Liver (tissue), 9 donors: Measurements from ENCODE around the gene XIAP. TPM values are rescaled to one million over a fixed set of nuclear protein-coding genes. Genes with fewer than 3 reads are reported as not detected.

Experiments
- DNase-seq: peaks from one replicate; pipeline ENCODE4 v3.0.0-alpha.2; 2017; ENCODE audit warnings: low spot score
- H3K27ac ChIP-seq, 2 donors: one replicate each; pipeline ENCODE4 v1.7.0; 2013; ENCODE audit warnings: inconsistent platforms in 2 of 2, low read length in 2 of 2, control low read depth in 1 of 2, low read depth in 1 of 2, mild to moderate bottlenecking in 1 of 2
- H3K27me3 ChIP-seq, 4 donors: one replicate each; pipeline versions ENCODE4 v1.6.1 to v1.7.0; 2013; ENCODE audit warnings: low read length in 3 of 4, inconsistent platforms in 1 of 4, mild to moderate bottlenecking in 1 of 4, moderate library complexity in 1 of 4; ENCODE audit not compliant: control insufficient read depth in 4 of 4, insufficient read depth in 4 of 4
- H3K36me3 ChIP-seq, 4 donors: one replicate each; pipeline versions ENCODE4 v1.6.1 to v1.7.0; 2013; ENCODE audit warnings: low read length in 3 of 4, mild to moderate bottlenecking in 3 of 4, low read depth in 1 of 4, moderate library complexity in 1 of 4; ENCODE audit not compliant: control insufficient read depth in 4 of 4, insufficient read depth in 3 of 4
- H3K4me1 ChIP-seq, 4 donors: one replicate each; pipeline versions ENCODE4 v1.6.1 to v1.7.0; 2013; ENCODE audit warnings: low read length in 3 of 4, mild to moderate bottlenecking in 3 of 4, moderate library complexity in 1 of 4; ENCODE audit not compliant: control insufficient read depth in 4 of 4, insufficient read depth in 4 of 4
- H3K4me3 ChIP-seq, 3 donors: one replicate each; pipeline versions ENCODE4 v1.6.1 to v1.7.0; 2013; ENCODE audit warnings: low read length in 3 of 3, control low read depth in 1 of 3, low read depth in 1 of 3, mild to moderate bottlenecking in 1 of 3
- H3K9ac ChIP-seq, 2 donors: one replicate each; pipeline ENCODE4 v1.7.0; 2013; ENCODE audit warnings: low read length in 2 of 2, mild to moderate bottlenecking in 2 of 2, moderate library complexity in 2 of 2, control low read depth in 1 of 2, low read depth in 1 of 2
- H3K9me3 ChIP-seq, 4 donors: one replicate each; pipeline versions ENCODE4 v1.6.1 to v1.7.0; 2013; ENCODE audit warnings: low read length in 3 of 4; ENCODE audit not compliant: control insufficient read depth in 4 of 4
- EGR1 ChIP-seq, 2 donors: IDR thresholded peaks; 2 replicates each; pipeline ENCODE4 v1.6.1; 2016 to 2018; ENCODE audit warnings: antibody characterized with exemption in 2 of 2, low read depth in 2 of 2
- FOXA2 ChIP-seq: IDR thresholded peaks from 2 replicates; pipeline ENCODE4 v1.6.1; 2016; ENCODE audit warnings: antibody characterized with exemption
- HNF4A ChIP-seq, 2 donors: conservative IDR thresholded peaks; 2 replicates each; pipeline ENCODE4 v1.6.1; 2016; ENCODE audit warnings: antibody characterized with exemption in 2 of 2, mild to moderate bottlenecking in 2 of 2
- HNF4G ChIP-seq: IDR thresholded peaks from 2 replicates; pipeline ENCODE4 v1.6.1; 2016; ENCODE audit warnings: antibody characterized with exemption
- JUND ChIP-seq, 2 donors: IDR thresholded peaks; 2 replicates each; pipeline ENCODE4 v1.6.1; 2016; ENCODE audit warnings: antibody characterized with exemption in 2 of 2
- NR2F2 ChIP-seq: IDR thresholded peaks from 2 replicates; pipeline ENCODE4 v1.6.1; 2016; ENCODE audit warnings: antibody characterized with exemption
- RXRA ChIP-seq, 2 donors: IDR thresholded peaks; 2 replicates each; pipeline ENCODE4 v1.6.1; 2017 to 2018; ENCODE audit warnings: antibody characterized with exemption in 2 of 2, mild to moderate bottlenecking in 1 of 2
- SP1 ChIP-seq: IDR thresholded peaks from 2 replicates; pipeline ENCODE4 v1.6.1; 2018; ENCODE audit warnings: antibody characterized with exemption, mild to moderate bottlenecking
- TAF1 ChIP-seq: conservative IDR thresholded peaks from 2 replicates; pipeline ENCODE4 v1.6.1; 2016; ENCODE audit warnings: antibody characterized with exemption, mild to moderate bottlenecking
- YY1 ChIP-seq: IDR thresholded peaks from 2 replicates; pipeline ENCODE4 v1.6.1; 2016; ENCODE audit warnings: antibody characterized with exemption, mild to moderate bottlenecking
- whole genome bisulfite sequencing: extraction: QIAGEN DNeasy Blood & Tissue Kit; methylation state at CpG from one replicate; pipeline ENCODE4 v1.1.7; 2013; 5-methylcytosine and 5-hydroxymethylcytosine counted together
- polyA plus RNA-seq, 2 donors: library from polyadenylated mRNA; stranded (reverse) in 1 of 2; unstranded in 1 of 2; fragments of 200-250 nt in 1 of 2; fragments of >200 nt in 1 of 2; fragmentation: Nextera tagmentation in 1 of 2; extraction: Ambion mirVana in 1 of 2; gene quantifications; one replicate each; pipeline versions ENCODE4 v1.2.1 to v1.2.3, GENCODE V29; 2013 to 2015
- total RNA-seq, 2 donors: library from RNA; depleted of rRNA; stranded (reverse); fragments of >200 nt; gene quantifications; one replicate each; pipeline ENCODE4 v1.2.3, GENCODE V29; 2014
- TF ChIP-seq, protein P1 (sequence below): IDR thresholded peaks from 2 replicates; pipeline ENCODE4 v1.6.1; 2016; ENCODE audit warnings: antibody characterized with exemption
- TF ChIP-seq, protein P2 (sequence below): fragments of 150-350 bp; IDR thresholded peaks from 2 replicates; pipeline ENCODE4 v1.5.1; 2017; ENCODE audit warnings: improper control_type of control experiment, low read depth, low read length; ENCODE audit not compliant: missing input control
- TF ChIP-seq, protein P3 (sequence below): IDR thresholded peaks from 2 replicates; pipeline ENCODE4 v1.6.1; 2016; ENCODE audit warnings: antibody characterized with exemption
- TF ChIP-seq, protein P4 (sequence below): IDR thresholded peaks from 2 replicates; pipeline ENCODE4 v1.6.1; 2016; ENCODE audit warnings: antibody characterized with exemption
- TF ChIP-seq, protein P5 (sequence below): IDR thresholded peaks from 2 replicates; pipeline ENCODE4 v1.6.1; 2016; ENCODE audit warnings: antibody characterized with exemption, mild to moderate bottlenecking
- donor health status: healthy.
- donor health status: healthy.
- donor health status: healthy.
- donor health status: healthy.
- donor health status: healthy.

Gene XIAP
- total and polyA plus RNA-seq, 4 donors, result 7.8 to 22.8 (median 15.6) TPM

DNA sequence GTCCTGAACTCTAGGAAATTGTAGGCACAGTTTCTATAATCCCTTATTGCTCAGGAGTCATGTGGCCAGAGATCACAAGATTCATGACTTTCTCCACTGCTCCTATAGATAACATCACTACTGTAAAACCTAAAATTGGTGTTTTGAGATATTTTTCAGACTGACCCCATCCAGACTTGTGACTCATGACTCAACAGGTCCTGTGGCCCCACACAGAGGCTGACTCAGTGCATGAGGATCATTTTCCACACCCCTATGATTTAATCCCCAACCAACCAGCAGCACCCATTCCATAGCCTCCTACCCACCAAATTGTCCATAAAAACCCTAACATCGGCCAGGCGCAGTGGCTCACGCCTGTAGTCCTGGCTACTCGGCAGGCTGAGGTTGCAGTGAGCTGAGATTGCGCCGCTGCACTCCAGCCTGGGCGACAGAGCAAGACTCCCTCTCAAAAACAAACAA is 13.2 kb upstream of the XIAP start:
- H3K36me3 ChIP-seq, result no peaks in the 10 kb centered on the region
- no peak overlapping the region for H3K4me3 ChIP-seq
- DNase-seq, result no peak
- TF ChIP-seq, protein P1, sequence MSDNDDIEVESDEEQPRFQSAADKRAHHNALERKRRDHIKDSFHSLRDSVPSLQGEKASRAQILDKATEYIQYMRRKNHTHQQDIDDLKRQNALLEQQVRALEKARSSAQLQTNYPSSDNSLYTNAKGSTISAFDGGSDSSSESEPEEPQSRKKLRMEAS, result no peak
- TF ChIP-seq RXRA (IDR thresholded peaks at IDR 0.05) (no peak), EGR1 (IDR thresholded peaks at IDR 0.05; ENCODE audit: low read depth in 2 of 2) (no peak), HNF4A (conservative IDR thresholded peaks at IDR 0.05) (no peak), JUND (IDR thresholded peaks at IDR 0.05) (no peak), NR2F2 (no peak), HNF4G (no peak), YY1 (no peak), SP1 (no peak)
- TF ChIP-seq, protein P2, sequence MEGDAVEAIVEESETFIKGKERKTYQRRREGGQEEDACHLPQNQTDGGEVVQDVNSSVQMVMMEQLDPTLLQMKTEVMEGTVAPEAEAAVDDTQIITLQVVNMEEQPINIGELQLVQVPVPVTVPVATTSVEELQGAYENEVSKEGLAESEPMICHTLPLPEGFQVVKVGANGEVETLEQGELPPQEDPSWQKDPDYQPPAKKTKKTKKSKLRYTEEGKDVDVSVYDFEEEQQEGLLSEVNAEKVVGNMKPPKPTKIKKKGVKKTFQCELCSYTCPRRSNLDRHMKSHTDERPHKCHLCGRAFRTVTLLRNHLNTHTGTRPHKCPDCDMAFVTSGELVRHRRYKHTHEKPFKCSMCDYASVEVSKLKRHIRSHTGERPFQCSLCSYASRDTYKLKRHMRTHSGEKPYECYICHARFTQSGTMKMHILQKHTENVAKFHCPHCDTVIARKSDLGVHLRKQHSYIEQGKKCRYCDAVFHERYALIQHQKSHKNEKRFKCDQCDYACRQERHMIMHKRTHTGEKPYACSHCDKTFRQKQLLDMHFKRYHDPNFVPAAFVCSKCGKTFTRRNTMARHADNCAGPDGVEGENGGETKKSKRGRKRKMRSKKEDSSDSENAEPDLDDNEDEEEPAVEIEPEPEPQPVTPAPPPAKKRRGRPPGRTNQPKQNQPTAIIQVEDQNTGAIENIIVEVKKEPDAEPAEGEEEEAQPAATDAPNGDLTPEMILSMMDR, result no peak
- TF ChIP-seq, protein P3, sequence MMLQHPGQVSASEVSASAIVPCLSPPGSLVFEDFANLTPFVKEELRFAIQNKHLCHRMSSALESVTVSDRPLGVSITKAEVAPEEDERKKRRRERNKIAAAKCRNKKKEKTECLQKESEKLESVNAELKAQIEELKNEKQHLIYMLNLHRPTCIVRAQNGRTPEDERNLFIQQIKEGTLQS, result no peak
- TF ChIP-seq, protein P4, sequence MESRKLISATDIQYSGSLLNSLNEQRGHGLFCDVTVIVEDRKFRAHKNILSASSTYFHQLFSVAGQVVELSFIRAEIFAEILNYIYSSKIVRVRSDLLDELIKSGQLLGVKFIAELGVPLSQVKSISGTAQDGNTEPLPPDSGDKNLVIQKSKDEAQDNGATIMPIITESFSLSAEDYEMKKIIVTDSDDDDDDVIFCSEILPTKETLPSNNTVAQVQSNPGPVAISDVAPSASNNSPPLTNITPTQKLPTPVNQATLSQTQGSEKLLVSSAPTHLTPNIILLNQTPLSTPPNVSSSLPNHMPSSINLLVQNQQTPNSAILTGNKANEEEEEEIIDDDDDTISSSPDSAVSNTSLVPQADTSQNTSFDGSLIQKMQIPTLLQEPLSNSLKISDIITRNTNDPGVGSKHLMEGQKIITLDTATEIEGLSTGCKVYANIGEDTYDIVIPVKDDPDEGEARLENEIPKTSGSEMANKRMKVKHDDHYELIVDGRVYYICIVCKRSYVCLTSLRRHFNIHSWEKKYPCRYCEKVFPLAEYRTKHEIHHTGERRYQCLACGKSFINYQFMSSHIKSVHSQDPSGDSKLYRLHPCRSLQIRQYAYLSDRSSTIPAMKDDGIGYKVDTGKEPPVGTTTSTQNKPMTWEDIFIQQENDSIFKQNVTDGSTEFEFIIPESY, result no peak
- no peak overlapping the region for H3K9ac ChIP-seq
- H3K4me1 ChIP-seq, result no peaks in the 10 kb centered on the region
- WGBS, result 95% methylated on average over 7 of the region's 7 CpGs
- no peaks in the 10 kb centered on the region for H3K27me3 ChIP-seq
- no peaks in the 10 kb centered on the region for H3K9me3 ChIP-seq
- no peak overlapping the region for H3K27ac ChIP-seq

DNA sequence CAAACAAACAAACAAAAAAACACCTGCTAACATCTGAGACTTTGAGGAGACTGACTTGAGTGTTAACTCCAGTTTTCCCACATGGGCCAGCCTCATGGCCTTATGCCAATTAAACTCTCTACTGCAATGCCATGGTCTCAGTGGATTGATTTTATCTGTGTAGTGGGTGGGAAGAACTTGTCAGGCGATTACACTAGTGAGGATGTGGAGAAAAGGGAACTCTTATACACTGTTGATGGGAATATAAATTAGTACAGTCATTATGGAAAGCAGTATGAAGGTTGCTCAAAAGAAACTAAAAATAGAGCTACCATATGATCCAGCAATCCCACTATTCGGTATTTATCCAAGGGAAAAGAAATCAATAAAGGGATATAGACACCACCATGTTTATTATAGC is 12.8 kb upstream of the XIAP start:
- Histone ChIP-seq H3K4me1 (no peaks in the 10 kb centered on the region), H3K9me3 (no peaks in the 10 kb centered on the region), H3K27me3 (no peaks in the 10 kb centered on the region), H3K36me3 (no peaks in the 10 kb centered on the region), H3K27ac (no peak overlapping the region), H3K9ac (no peak overlapping the region), H3K4me3 (no peak overlapping the region)
- TF ChIP-seq, protein P1, result no peak
- TF ChIP-seq, protein P3, result no peak
- TF ChIP-seq HNF4A (conservative IDR thresholded peaks at IDR 0.05), result no peak
- TF ChIP-seq, protein P5, sequence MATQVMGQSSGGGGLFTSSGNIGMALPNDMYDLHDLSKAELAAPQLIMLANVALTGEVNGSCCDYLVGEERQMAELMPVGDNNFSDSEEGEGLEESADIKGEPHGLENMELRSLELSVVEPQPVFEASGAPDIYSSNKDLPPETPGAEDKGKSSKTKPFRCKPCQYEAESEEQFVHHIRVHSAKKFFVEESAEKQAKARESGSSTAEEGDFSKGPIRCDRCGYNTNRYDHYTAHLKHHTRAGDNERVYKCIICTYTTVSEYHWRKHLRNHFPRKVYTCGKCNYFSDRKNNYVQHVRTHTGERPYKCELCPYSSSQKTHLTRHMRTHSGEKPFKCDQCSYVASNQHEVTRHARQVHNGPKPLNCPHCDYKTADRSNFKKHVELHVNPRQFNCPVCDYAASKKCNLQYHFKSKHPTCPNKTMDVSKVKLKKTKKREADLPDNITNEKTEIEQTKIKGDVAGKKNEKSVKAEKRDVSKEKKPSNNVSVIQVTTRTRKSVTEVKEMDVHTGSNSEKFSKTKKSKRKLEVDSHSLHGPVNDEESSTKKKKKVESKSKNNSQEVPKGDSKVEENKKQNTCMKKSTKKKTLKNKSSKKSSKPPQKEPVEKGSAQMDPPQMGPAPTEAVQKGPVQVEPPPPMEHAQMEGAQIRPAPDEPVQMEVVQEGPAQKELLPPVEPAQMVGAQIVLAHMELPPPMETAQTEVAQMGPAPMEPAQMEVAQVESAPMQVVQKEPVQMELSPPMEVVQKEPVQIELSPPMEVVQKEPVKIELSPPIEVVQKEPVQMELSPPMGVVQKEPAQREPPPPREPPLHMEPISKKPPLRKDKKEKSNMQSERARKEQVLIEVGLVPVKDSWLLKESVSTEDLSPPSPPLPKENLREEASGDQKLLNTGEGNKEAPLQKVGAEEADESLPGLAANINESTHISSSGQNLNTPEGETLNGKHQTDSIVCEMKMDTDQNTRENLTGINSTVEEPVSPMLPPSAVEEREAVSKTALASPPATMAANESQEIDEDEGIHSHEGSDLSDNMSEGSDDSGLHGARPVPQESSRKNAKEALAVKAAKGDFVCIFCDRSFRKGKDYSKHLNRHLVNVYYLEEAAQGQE, result no peak
- TF ChIP-seq FOXA2, result no peak
- no peak for TF ChIP-seq NR2F2
- no peak for TF ChIP-seq TAF1
- WGBS, result 86% methylated on average over 2 of the region's 2 CpGs
- DNase-seq, result no peak
